ENCODE measurements around the gene NKIRAS1.
"Not testable (repeated sequence)": the region's sequence is repeated elsewhere in the genome, so short reads cannot be mapped to it uniquely, and the experiment has no call there.

The NKIRAS1 gene

DNA sequence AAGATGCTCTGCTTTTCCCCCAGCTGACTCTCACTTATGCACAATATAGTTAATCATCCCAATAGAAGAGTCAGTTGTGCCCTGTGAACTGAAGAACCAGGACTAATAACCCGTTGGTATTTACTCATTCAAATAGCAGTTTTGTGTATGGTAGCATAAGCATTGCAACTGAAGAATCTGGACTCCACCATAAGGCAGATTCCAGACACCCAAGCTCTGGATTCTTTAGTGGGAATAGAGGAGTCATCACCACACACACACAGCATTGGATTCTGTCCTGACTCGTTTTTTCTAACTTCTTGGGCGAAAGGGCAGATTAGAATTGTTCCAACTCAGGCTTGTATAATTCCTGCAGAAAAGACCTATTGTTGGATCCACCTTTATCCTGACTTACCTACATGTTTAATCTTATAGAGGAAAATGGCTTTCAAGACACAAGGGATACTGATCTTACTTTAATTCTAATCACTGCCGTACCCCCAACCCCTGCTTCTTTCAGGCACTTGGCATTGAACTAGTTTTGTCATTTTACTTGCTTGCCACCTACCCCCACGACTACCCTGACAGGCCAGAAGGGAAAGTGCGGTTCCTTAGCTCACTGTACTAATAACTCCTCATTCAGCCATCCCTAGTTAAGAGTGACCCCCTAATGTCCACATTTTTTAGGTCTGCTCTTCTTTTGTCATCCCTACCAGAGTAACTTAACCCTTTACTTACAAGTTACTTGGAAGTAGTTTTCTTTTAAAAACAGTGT is 42.3 kb downstream of the NKIRAS1 start:
- CTCF ChIA-PET, result interaction anchor here (0.6 kb wide), 2 partner anchors 83 to 751 kb away, joined by 3 to 4 read pairs; no protein-coding TSS in a partner anchor
- no peak for DNase-seq (ENCODE audit: extremely low spot score)
- POLR2A ChIA-PET, result interaction anchor here (1.1 kb wide), 1 partner anchor 43 kb away, joined by 3 read pairs; no protein-coding TSS in a partner anchor
- TF ChIP-seq HDGF (IDR thresholded peaks at IDR 0.05; ENCODE audit: borderline replicate concordance) (no peak), LEF1 (IDR thresholded peaks at IDR 0.05; ENCODE audit: borderline replicate concordance) (no peak), TARDBP (IDR thresholded peaks at IDR 0.05) (no peak), FOXM1 (IDR thresholded peaks at IDR 0.05; ENCODE audit: borderline replicate concordance) (no peak), CTBP1 (IDR thresholded peaks at IDR 0.05; ENCODE audit: borderline replicate concordance) (no peak), SP1 (IDR thresholded peaks at IDR 0.05) (no peak), ELF4 (IDR thresholded peaks at IDR 0.05) (no peak), NFRKB (IDR thresholded peaks at IDR 0.05) (no peak), FOXK2 (IDR thresholded peaks at IDR 0.05) (no peak), ARNT (IDR thresholded peaks at IDR 0.05) (no peak), ZNF384 (IDR thresholded peaks at IDR 0.05) (no peak), L3MBTL2 (conservative IDR thresholded peaks at IDR 0.05) (no peak), FOXA1 (IDR thresholded peaks at IDR 0.05) (no peak)
- TF ChIP-seq, protein P1, sequence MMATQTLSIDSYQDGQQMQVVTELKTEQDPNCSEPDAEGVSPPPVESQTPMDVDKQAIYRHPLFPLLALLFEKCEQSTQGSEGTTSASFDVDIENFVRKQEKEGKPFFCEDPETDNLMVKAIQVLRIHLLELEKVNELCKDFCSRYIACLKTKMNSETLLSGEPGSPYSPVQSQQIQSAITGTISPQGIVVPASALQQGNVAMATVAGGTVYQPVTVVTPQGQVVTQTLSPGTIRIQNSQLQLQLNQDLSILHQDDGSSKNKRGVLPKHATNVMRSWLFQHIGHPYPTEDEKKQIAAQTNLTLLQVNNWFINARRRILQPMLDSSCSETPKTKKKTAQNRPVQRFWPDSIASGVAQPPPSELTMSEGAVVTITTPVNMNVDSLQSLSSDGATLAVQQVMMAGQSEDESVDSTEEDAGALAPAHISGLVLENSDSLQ (IDR thresholded peaks at IDR 0.05), result no peak

DNA sequence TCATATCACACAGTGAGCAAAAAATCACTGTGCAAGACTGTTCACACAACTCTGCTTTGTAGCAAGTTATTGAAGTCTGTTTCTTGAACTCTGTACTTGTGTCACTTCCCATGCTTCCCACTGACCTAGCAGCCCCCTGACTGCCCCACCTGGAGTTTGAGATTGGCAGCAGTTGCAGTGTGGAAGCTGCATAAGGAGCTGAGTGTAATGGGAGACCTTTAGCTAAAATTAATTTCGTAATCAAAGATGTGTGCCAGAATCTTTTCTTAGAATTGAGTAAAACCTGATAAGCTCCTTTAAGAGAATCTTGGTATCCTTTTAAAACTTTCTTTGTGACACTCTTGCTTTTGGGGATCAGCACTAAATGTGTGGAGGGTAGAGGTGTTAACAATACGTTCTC is 42.8 kb downstream of the NKIRAS1 start:
- CTCF ChIA-PET, result interaction anchor here (0.6 kb wide), 1 partner anchor 752 kb away, joined by 3 read pairs; no protein-coding TSS in a partner anchor
- no peak for DNase-seq (ENCODE audit: extremely low spot score)
- no peak for TF ChIP-seq FOXK2 (IDR thresholded peaks at IDR 0.05)
- no peak for TF ChIP-seq SP1 (IDR thresholded peaks at IDR 0.05)
- no peak for TF ChIP-seq L3MBTL2 (conservative IDR thresholded peaks at IDR 0.05)
- no peak for TF ChIP-seq HDGF (IDR thresholded peaks at IDR 0.05; ENCODE audit: borderline replicate concordance)
- TF ChIP-seq ARNT (IDR thresholded peaks at IDR 0.05), result no peak
- no peak for TF ChIP-seq LEF1 (IDR thresholded peaks at IDR 0.05; ENCODE audit: borderline replicate concordance)
- no peak for TF ChIP-seq ELF4 (IDR thresholded peaks at IDR 0.05)
- TF ChIP-seq, protein P1 (IDR thresholded peaks at IDR 0.05), result no peak
- TF ChIP-seq FOXA1 (IDR thresholded peaks at IDR 0.05), result no peak
- TF ChIP-seq NFRKB (IDR thresholded peaks at IDR 0.05), result no peak
- no peak for TF ChIP-seq CTBP1 (IDR thresholded peaks at IDR 0.05; ENCODE audit: borderline replicate concordance)
- TF ChIP-seq BHLHE40 (IDR thresholded peaks at IDR 0.05; ENCODE audit: borderline replicate concordance), result no peak
- TF ChIP-seq TARDBP (IDR thresholded peaks at IDR 0.05), result no peak
- POLR2A ChIA-PET, result interaction anchor here (1.1 kb wide), 1 partner anchor 43 kb away, joined by 3 read pairs; no protein-coding TSS in a partner anchor

DNA sequence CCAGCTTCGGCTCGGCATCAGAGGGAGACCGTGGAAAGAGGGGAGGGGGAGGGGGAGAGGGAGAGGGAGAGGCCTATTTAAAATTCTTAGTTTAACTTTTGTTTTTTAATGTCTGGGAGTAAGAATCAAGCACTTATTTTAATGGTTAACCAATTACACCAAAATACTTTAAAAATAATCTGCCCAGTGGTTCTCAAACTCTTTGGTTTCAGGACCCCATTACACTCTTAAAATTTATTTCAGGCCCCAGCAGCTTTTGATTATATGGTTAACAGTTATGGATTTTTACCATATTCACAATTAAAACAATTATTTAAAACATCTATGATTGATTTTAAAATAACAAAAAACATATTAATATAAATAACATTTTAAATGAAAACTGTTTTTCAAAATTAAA is 44.5 kb downstream of the NKIRAS1 start:
- TF ChIP-seq CTBP1 (IDR thresholded peaks at IDR 0.05; ENCODE audit: borderline replicate concordance) (no peak), NFRKB (IDR thresholded peaks at IDR 0.05) (no peak), SP1 (IDR thresholded peaks at IDR 0.05) (no peak), FOXM1 (IDR thresholded peaks at IDR 0.05; ENCODE audit: borderline replicate concordance) (no peak), FOXA1 (IDR thresholded peaks at IDR 0.05) (no peak), LEF1 (IDR thresholded peaks at IDR 0.05; ENCODE audit: borderline replicate concordance) (no peak), TARDBP (IDR thresholded peaks at IDR 0.05) (no peak), FOXK2 (IDR thresholded peaks at IDR 0.05) (no peak), BHLHE40 (IDR thresholded peaks at IDR 0.05; ENCODE audit: borderline replicate concordance) (no peak)
- TF ChIP-seq, protein P1 (IDR thresholded peaks at IDR 0.05), result no peak
- DNase-seq (ENCODE audit: extremely low spot score), result no peak
- POLR2A ChIA-PET, result no interaction called here
- CTCF ChIA-PET, result no interaction called here

DNA sequence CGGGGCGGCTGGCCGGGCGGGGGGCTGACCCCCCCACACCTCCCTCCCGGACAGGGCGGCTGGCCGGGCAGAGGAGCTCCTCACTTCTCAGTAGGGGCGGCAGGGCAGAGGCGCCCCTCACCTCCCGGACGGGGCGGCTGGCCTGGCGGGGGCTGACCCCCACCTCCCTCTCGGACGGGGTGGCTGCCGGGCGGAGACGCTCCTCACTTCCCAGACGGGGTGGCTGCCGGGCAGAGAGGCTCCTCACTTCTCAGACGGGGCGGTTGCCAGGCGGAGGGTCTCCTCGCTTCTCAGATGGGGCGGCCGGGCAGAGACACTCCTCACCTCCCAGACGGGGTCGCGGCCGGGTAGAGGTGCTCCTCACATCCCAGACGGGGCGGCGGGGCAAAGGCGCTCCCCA is 45.4 kb downstream of the NKIRAS1 start:
- DNase-seq (ENCODE audit: extremely low spot score); POLR2A ChIA-PET; CTCF ChIA-PET: not testable (repeated sequence)

DNA sequence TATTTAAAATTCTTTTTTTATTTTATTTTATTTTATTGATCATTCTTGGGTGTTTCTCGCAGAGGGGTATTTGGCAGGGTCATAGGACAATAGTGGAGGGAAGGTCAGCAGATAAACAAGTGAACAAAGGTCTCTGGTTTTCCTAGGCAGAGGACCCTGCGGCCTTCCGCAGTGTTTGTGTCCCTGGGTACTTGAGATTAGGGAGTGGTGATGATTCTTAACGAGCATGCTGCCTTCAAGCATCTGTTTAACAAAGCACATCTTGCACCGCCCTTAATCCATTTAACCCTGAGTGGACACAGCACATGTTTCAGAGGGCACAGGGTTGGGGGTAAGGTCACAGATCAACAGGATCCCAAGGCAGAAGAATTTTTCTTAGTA is 46.1 kb downstream of the NKIRAS1 start:
- DNase-seq (ENCODE audit: extremely low spot score); CTCF ChIA-PET; POLR2A ChIA-PET: not testable (repeated sequence)

DNA sequence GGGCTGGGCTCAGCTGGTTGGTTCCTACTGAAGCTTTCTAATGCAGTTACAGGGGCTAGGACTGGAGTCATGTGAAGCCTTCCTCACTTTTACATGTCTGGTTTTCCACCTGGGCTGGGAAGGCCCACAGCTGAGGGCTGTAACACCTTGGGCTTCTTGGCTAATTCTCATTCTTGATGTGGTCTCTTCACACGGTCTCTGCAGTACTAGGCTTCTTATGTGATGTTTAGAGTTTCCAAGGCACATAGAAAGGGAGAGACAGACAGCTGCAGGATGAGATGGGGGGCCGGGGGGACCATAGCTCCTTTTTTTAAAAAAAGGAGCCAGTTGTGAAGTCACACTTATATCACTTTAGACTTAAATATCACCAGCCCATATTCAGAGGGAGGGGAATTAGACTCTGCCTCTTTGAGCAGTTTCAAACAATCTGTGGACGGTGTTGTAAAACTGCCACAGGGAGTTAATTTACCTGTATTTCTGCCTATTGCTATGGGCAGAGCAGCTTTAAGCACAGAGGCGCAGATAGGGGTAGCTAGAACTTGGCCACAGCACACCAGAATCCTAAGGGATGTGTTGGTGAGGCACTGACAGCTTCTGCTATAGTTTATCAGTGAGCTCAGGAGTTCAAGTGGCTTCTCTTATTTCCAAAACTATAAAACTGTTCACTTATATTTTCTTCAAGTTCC is 46.7 kb downstream of the NKIRAS1 start:
- POLR2A ChIA-PET, result no interaction called here
- no peak for DNase-seq (ENCODE audit: extremely low spot score)
- TF ChIP-seq FOXM1 (IDR thresholded peaks at IDR 0.05; ENCODE audit: borderline replicate concordance), result no peak
- TF ChIP-seq, protein P1 (IDR thresholded peaks at IDR 0.05), result peak; percentile 75
- no peak for TF ChIP-seq LEF1 (IDR thresholded peaks at IDR 0.05; ENCODE audit: borderline replicate concordance)
- CTCF ChIA-PET, result no interaction called here

Data from HEK293T (cell line).